ENCODE data around the gene TOLLIP.

DNA sequence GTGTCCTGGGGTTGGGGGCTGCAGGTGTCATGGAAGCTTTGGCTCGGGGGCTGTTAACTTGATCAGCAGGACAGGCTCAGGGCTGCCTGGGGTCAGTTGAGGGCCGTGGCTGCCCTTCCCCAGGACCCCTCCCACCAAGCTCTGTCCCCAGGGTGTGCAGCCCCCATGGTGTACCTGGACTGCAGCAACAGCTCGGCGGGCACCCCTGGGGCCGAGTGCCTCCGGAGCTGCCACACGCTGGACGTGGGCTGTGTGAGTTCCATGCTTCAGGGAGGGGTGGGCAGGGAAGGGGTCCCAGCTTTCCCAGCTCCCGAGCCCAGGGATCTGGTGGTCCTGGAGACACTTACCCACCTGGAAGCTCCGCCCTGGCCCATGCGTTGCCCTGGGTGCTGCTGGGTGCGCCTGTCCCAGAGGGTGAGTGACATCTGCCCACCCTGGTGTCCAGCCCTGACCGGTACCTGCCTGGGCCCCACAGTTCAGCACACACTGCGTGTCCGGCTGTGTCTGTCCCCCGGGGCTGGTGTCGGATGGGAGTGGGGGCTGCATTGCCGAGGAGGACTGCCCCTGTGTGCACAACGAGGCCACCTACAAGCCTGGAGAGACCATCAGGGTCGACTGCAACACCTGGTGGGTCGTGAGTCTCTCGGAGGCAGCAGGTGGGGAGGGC lies 75.2 kb downstream of the TOLLIP start:
- TF ChIP-seq, protein P1, sequence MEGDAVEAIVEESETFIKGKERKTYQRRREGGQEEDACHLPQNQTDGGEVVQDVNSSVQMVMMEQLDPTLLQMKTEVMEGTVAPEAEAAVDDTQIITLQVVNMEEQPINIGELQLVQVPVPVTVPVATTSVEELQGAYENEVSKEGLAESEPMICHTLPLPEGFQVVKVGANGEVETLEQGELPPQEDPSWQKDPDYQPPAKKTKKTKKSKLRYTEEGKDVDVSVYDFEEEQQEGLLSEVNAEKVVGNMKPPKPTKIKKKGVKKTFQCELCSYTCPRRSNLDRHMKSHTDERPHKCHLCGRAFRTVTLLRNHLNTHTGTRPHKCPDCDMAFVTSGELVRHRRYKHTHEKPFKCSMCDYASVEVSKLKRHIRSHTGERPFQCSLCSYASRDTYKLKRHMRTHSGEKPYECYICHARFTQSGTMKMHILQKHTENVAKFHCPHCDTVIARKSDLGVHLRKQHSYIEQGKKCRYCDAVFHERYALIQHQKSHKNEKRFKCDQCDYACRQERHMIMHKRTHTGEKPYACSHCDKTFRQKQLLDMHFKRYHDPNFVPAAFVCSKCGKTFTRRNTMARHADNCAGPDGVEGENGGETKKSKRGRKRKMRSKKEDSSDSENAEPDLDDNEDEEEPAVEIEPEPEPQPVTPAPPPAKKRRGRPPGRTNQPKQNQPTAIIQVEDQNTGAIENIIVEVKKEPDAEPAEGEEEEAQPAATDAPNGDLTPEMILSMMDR (IDR thresholded peaks at IDR 0.05) = no peak
- no peak for TF ChIP-seq POLR2A (IDR thresholded peaks at IDR 0.05)
- no peak for TF ChIP-seq POLR2AphosphoS5 (IDR thresholded peaks at IDR 0.05)
- no peak for TF ChIP-seq EP300 (IDR thresholded peaks at IDR 0.05)

Data from stomach (tissue), 4 donors.